Body of pancreas (tissue), 4 donors: ENCODE data around the gene AMMECR1. TPM values are rescaled to one million over a fixed set of nuclear protein-coding genes. Genes with fewer than 3 reads are reported as not detected.

Experiments
- ATAC-seq: fragments of 150-250 bp; one replicate; pipeline ENCODE4 v1.9.1; 2016
- DNase-seq, 4 donors: peaks; one replicate each; pipeline ENCODE4 v3.0.0-alpha.2; 2019
- H3K27ac ChIP-seq, 4 donors: fragments of 200-600 bp; sonication (generic); 1 replicate in 3 of 4; 2 replicates in 1 of 4; pipeline versions ENCODE4 v1.5.1 to v1.6.1; 2016 to 2019; ENCODE audit warnings: mild to moderate bottlenecking in 1 of 4, mixed read lengths in 1 of 4, moderate library complexity in 1 of 4
- H3K27me3 ChIP-seq, 2 donors: fragments of 200-600 bp; sonication (generic); one replicate each; pipeline ENCODE4 v1.6.0; 2016; ENCODE audit warnings: mild to moderate bottlenecking in 1 of 2
- H3K36me3 ChIP-seq, 2 donors: fragments of 200-600 bp; sonication (generic); replicated peaks in 1 of 2; 2 replicates each; pipeline ENCODE4 v1.5.1; 2016; ENCODE audit warnings: low read depth in 2 of 2; ENCODE audit not compliant: insufficient read depth in 1 of 2
- H3K4me1 ChIP-seq: fragments of 200-600 bp; sonication (generic); one replicate; pipeline ENCODE4 v1.6.0; 2016
- H3K4me3 ChIP-seq, 2 donors: fragments of 200-600 bp; sonication (generic); 1 replicate in 1 of 2; 2 replicates in 1 of 2; pipeline ENCODE4 v1.5.1; 2016 to 2019
- H3K9me3 ChIP-seq, 3 donors: fragments of 200-600 bp; sonication (generic); 1 replicate in 2 of 3; 2 replicates in 1 of 3; pipeline ENCODE4 v1.5.1; 2016
- CTCF ChIP-seq, 7 experiments: fragments of 450-650 bp in 4 of 7; fragments of 200-600 bp in 3 of 7; sonication (generic) in 3 of 7; IDR thresholded peaks; one replicate each; pipeline ENCODE4 v1.5.1; 2016 to 2019; ENCODE audit warnings: antibody characterized with exemption in 7 of 7
- POLR2A ChIP-seq, 3 donors: fragments of 450-650 bp; IDR thresholded peaks; one replicate each; pipeline ENCODE4 v1.6.1; 2016; ENCODE audit warnings: antibody characterized with exemption in 3 of 3, mild to moderate bottlenecking in 2 of 3
- whole genome bisulfite sequencing, 2 donors: methylation state at CpG; one replicate each; pipeline ENCODE4 v1.1.5; 2017; 5-methylcytosine and 5-hydroxymethylcytosine counted together
- intact Hi-C: fragments of 100-400 bp; cut with DNase I; formaldehyde crosslinking; loops from one replicate; pipeline ENCODE4 v1.15.1; 2023
- total RNA-seq, 2 donors: library from RNA; depleted of rRNA; stranded (reverse); fragments of >200 nt; gene quantifications; one replicate each; pipeline ENCODE4 v1.1.0, GENCODE V29; 2016

The AMMECR1 gene
- total RNA-seq, 2 donors from 2014 or later: 1.6 to 6.5 TPM

GRCh38 chrX:110188701-110189558 is 129.0 kb downstream of the AMMECR1 start:
- intact Hi-C loops: no loop called here
- DNase-seq: no peak
- 66 to 92% methylated on average over 4 of the region's 4 CpGs for WGBS, 2 donors
- Histone ChIP-seq H3K36me3 (no peaks in the 10 kb centered on the region), H3K27ac (no peak overlapping the region), H3K4me1 (no peaks in the 10 kb centered on the region), H3K27me3 (no peaks in the 10 kb centered on the region), H3K4me3 (no peak overlapping the region), H3K9me3 (no peaks in the 10 kb centered on the region)
- TF ChIP-seq CTCF (IDR thresholded peaks at IDR 0.05) (no peak), POLR2A (IDR thresholded peaks at IDR 0.05) (no peak)
- ATAC-seq: no peak

- Histone ChIP-seq H3K36me3 (no peaks in the 10 kb centered on the region), H3K4me3 (no peak overlapping the region), H3K4me1 (peaks cover 3% of the 10 kb centered on the region), H3K27ac (no peak overlapping the region), H3K27me3 (no peaks in the 10 kb centered on the region), H3K9me3 (no peaks in the 10 kb centered on the region)
- ATAC-seq (no peak), DNase-seq (no peak)
- intact Hi-C loops: no loop called here
- 94 to 95% methylated on average over 2 of the region's 2 CpGs for WGBS, 2 donors
- TF ChIP-seq CTCF (IDR thresholded peaks at IDR 0.05) (no peak), POLR2A (IDR thresholded peaks at IDR 0.05) (no peak)
Measured at GRCh38 chrX:110183314-110183713, 134.6 kb downstream of the AMMECR1 start.

GRCh38 chrX:110182865-110183264 is 135.0 kb downstream of the AMMECR1 start:
- Histone ChIP-seq H3K4me1 (peaks cover 8% of the 10 kb centered on the region), H3K4me3 (no peak overlapping the region), H3K36me3 (no peaks in the 10 kb centered on the region), H3K9me3 (no peaks in the 10 kb centered on the region), H3K27me3 (no peaks in the 10 kb centered on the region), H3K27ac (no peak overlapping the region)
- DNase-seq: no peak
- no peak for ATAC-seq
- 100% methylated on average over 6 of the region's 6 CpGs; no CpG with 5 or more reads in 1 of the 2 donors for WGBS, 2 donors
- intact Hi-C loops: no loop called here
- TF ChIP-seq CTCF (IDR thresholded peaks at IDR 0.05): no peak
- no peak for TF ChIP-seq POLR2A (IDR thresholded peaks at IDR 0.05)

DNA sequence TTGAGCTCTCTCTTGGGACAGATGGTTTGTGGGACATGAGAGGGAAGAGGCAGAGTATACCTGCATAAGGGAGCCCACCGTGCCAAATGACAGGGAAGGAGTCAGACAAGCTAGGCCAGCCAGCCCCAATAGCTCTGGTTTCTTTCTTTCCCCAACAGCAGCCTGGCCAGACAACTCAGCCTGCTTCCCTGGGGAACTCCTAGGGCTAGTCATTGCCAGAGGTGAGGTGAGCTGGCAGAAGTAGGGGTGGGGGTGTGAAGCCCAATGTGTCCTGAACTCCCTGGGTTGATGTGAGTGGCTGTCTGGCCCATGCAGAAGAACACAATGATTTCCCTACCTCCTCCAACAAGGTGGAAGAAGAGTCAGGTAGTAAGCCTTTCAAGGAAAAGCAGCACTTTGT is 135.5 kb downstream of the AMMECR1 start:
- no peak for DNase-seq
- TF ChIP-seq CTCF (IDR thresholded peaks at IDR 0.05) (no peak), POLR2A (IDR thresholded peaks at IDR 0.05) (no peak)
- Histone ChIP-seq H3K4me1 (peaks cover 11% of the 10 kb centered on the region), H3K36me3 (no peaks in the 10 kb centered on the region), H3K9me3 (no peaks in the 10 kb centered on the region), H3K4me3 (no peak overlapping the region), H3K27ac (no peak overlapping the region), H3K27me3 (no peaks in the 10 kb centered on the region)
- intact Hi-C loops: no loop called here
- WGBS, 2 donors: 100% methylated on average over 1 of the region's 1 CpG
- ATAC-seq: no peak
